MCF 10A (cell line): ENCODE results near the gene COL23A1. TPM values are rescaled to one million over a fixed set of nuclear protein-coding genes. Genes with fewer than 3 reads are reported as not detected.

Experiments
- BruUV-seq: library from RNA; stranded (reverse); fragments of 400-500 nt; replicated peaks from 2 replicates; lab custom pipeline; 2021; lab: Mats Ljungman, UMichigan
- CTCF ChIA-PET: fragments of 300-600 bp; sonication (Branson Sonifier 250); formaldehyde crosslinking; extraction: SDS; loops from one replicate; lab custom pipeline; 2021; ENCODE audit warnings: antibody characterized with exemption, inconsistent platforms; lab: Yijun Ruan, JAX
- POLR2A ChIA-PET: fragments of 300-600, 350-650 bp; sonication (Branson Sonifier 250); formaldehyde crosslinking; extraction: SDS; loops from one replicate; lab custom pipeline; 2020; ENCODE audit warnings: antibody characterized with exemption, inconsistent platforms; lab: Yijun Ruan, JAX
- DNase-seq: peaks from one replicate; pipeline ENCODE4 v3.0.0-alpha.2; 2018; ENCODE audit not compliant: unreplicated experiment
- H3K27ac Mint-ChIP-seq: one replicate; pipeline ENCODE4 v1.8.0; 2022; ENCODE audit warnings: mild to moderate bottlenecking, low read depth, mixed read lengths; ENCODE audit not compliant: unreplicated experiment
- H3K27me3 Mint-ChIP-seq: one replicate; pipeline ENCODE4 v1.8.0; 2022; ENCODE audit warnings: mixed read lengths; ENCODE audit not compliant: insufficient read depth, unreplicated experiment
- H3K36me3 Mint-ChIP-seq: one replicate; pipeline ENCODE4 v1.8.0; 2022; ENCODE audit warnings: mild to moderate bottlenecking, moderate library complexity, mixed read lengths; ENCODE audit not compliant: insufficient read depth, unreplicated experiment
- H3K4me1 Mint-ChIP-seq: one replicate; pipeline ENCODE4 v1.8.0; 2022; ENCODE audit warnings: mixed read lengths; ENCODE audit not compliant: insufficient read depth, unreplicated experiment
- H3K4me3 Mint-ChIP-seq: one replicate; pipeline ENCODE4 v1.8.0; 2022; ENCODE audit warnings: mild to moderate bottlenecking, moderate library complexity, mixed read lengths; ENCODE audit not compliant: unreplicated experiment
- H3K9me3 Mint-ChIP-seq: one replicate; pipeline ENCODE4 v1.8.0; 2022; ENCODE audit warnings: mixed read lengths; ENCODE audit not compliant: unreplicated experiment
- CTCF ChIP-seq: fragments of 200-600 bp; IDR thresholded peaks from one replicate; pipeline ENCODE4 v1.8.0; 2022; ENCODE audit warnings: antibody characterized with exemption, mild to moderate bottlenecking; ENCODE audit not compliant: unreplicated experiment
- intact Hi-C: fragments of 100-400 bp; cut with micrococcal nuclease; formaldehyde crosslinking; loops from 2 replicates; pipeline ENCODE4 v1.14.1; 2022
- total RNA-seq: library from RNA; stranded (reverse); gene quantifications from 2 replicates; pipeline ENCODE4 v1.2.3, GENCODE V29; 2022

Gene COL23A1
- total RNA-seq, 1 experiment from 2014 or later = not detected

- POLR2A ChIA-PET = interaction anchor here (0.9 kb wide), 1 partner anchor 17 kb away, joined by 3 read pairs; no protein-coding TSS in a partner anchor
- intact Hi-C loops = no loop called here
- TF ChIP-seq CTCF = no peak
- Mint-ChIP-seq H3K36me3 (peaks cover 96% of the 10 kb centered on the region), H3K4me1 (peaks cover 38% of the 10 kb centered on the region), H3K27me3 (no peaks in the 10 kb centered on the region), H3K27ac (no peak overlapping the region), H3K9me3 (no peaks in the 10 kb centered on the region), H3K4me3 (no peak overlapping the region)
- CTCF ChIA-PET = interaction anchor here (0.6 kb wide), 1 partner anchor 209 kb away, joined by 4 read pairs; no protein-coding TSS in a partner anchor
- no peak for DNase-seq
- BruUV-seq = no TSS peak
Measured at GRCh38 chr5:178209334-178210072, 380.7 kb downstream of the COL23A1 start.

- DNase-seq = no peak
- POLR2A ChIA-PET = interaction anchor here (1.3 to 3.3 kb wide), 2 partner anchors 21 to 422 kb away, joined by 3 to 32 read pairs; partner anchors contain the start of gene PHYKPL
- no peaks in the 10 kb centered on the region for H3K27me3 Mint-ChIP-seq
- H3K9me3 Mint-ChIP-seq = no peaks in the 10 kb centered on the region
- no peak overlapping the region for H3K4me3 Mint-ChIP-seq
- peak overlapping the region; percentile 85 for H3K27ac Mint-ChIP-seq
- peaks cover 38% of the 10 kb centered on the region for H3K4me1 Mint-ChIP-seq
- no peak for TF ChIP-seq CTCF
- no TSS peak for BruUV-seq
- CTCF ChIA-PET = interaction anchor here (1.3 to 1.7 kb wide), 2 partner anchors 133 to 431 kb away, joined by 4 to 7 read pairs; no protein-coding TSS in a partner anchor
- peaks cover 95% of the 10 kb centered on the region for H3K36me3 Mint-ChIP-seq
- intact Hi-C loops = no loop called here
Measured at GRCh38 chr5:178208540-178209227, 381.5 kb downstream of the COL23A1 start.

GRCh38 chr5:178207917-178208280, 382.3 kb downstream of the COL23A1 start:
- no peak for TF ChIP-seq CTCF
- Mint-ChIP-seq H3K9me3 (no peaks in the 10 kb centered on the region), H3K36me3 (peaks cover 87% of the 10 kb centered on the region), H3K4me1 (peaks cover 34% of the 10 kb centered on the region), H3K4me3 (peak overlapping the region; percentile 99), H3K27ac (peak overlapping the region; percentile 85), H3K27me3 (no peaks in the 10 kb centered on the region)
- intact Hi-C loops = no loop called here
- no TSS peak for BruUV-seq
- ChIA-PET POLR2A (interaction anchor here (0.9 to 4.9 kb wide), 6 partner anchors 8 to 422 kb away, joined by 3 to 44 read pairs (median 16); partner anchors contain the start of genes NHP2 and PHYKPL), CTCF (interaction anchor here (1.1 to 1.7 kb wide), 5 partner anchors 19 to 432 kb away, joined by 3 to 7 read pairs (median 4); no protein-coding TSS in a partner anchor)
- no peak for DNase-seq
